Panc1 (cell line): Measurements from ENCODE around the gene PROZ. TPM values are rescaled to one million over a fixed set of nuclear protein-coding genes. Genes with fewer than 3 reads are reported as not detected.

Experiments used
- ATAC-seq: fragments of 200-7000 bp; cut with Tn5 transposase; 2 replicates; pipeline ENCODE4 v1.9.1; 2020; ENCODE audit warnings: mild to moderate bottlenecking, moderate library complexity
- BruUV-seq: library from RNA; stranded (reverse); fragments of 400-500 nt; replicated peaks from 2 replicates; lab custom pipeline; 2021; lab: Mats Ljungman, UMichigan
- CTCF ChIA-PET: fragments of 300-600 bp; sonication (Branson Sonifier 250); formaldehyde crosslinking; loops from one replicate; lab custom pipeline; 2022; ENCODE audit warnings: antibody characterized with exemption; lab: Charles Lee
- POLR2A ChIA-PET: fragments of 300-600 bp; sonication (Branson Sonifier 250); formaldehyde crosslinking; loops from one replicate; lab custom pipeline; 2022; ENCODE audit warnings: antibody characterized with exemption; lab: Charles Lee
- DNase-seq: peaks from one replicate; pipeline ENCODE4 v3.0.0-alpha.2; 2010; ENCODE audit warnings: low read depth, low spot score
- H3K27ac ChIP-seq: 2 replicates; pipeline ENCODE4 v1.5.1; 2011; ENCODE audit warnings: mild to moderate bottlenecking, low read length, inconsistent platforms
- H3K27me3 ChIP-seq: fragments of 200-500 bp; sonication (Bioruptor generic); 2 replicates; pipeline ENCODE4 v1.6.0; 2014; ENCODE audit warnings: low read length, inconsistent platforms; ENCODE audit not compliant: control insufficient read depth, insufficient read depth
- H3K36me3 ChIP-seq: fragments of 200-500 bp; sonication (Bioruptor generic); 2 replicates; pipeline ENCODE4 v1.5.1; 2014; ENCODE audit warnings: inconsistent platforms, mild to moderate bottlenecking, low read length, moderate library complexity; ENCODE audit not compliant: control insufficient read depth, insufficient read depth
- H3K4me1 ChIP-seq: 2 replicates; pipeline ENCODE4 v1.5.1; 2011; ENCODE audit warnings: inconsistent platforms, mild to moderate bottlenecking, low read length, moderate library complexity; ENCODE audit not compliant: control insufficient read depth, insufficient read depth
- H3K4me3 ChIP-seq, 2 experiments: 2 replicates each; pipeline ENCODE4 v1.5.1; 2011 to 2012; ENCODE audit warnings: low read depth in 2 of 2, low read length in 2 of 2, mild to moderate bottlenecking in 2 of 2, inconsistent platforms in 1 of 2, moderate library complexity in 1 of 2
- H3K9me3 ChIP-seq: fragments of 200-500 bp; sonication (Bioruptor generic); 2 replicates; pipeline ENCODE4 v1.5.1; 2014; ENCODE audit warnings: low read depth, mild to moderate bottlenecking, inconsistent platforms, low read length, moderate library complexity; ENCODE audit not compliant: control insufficient read depth, insufficient read depth
- POLR2AphosphoS5 ChIP-seq: IDR thresholded peaks from 2 replicates; pipeline ENCODE4 v1.6.1; 2012; ENCODE audit warnings: mild to moderate bottlenecking, low read depth, low read length, moderate library complexity
- SIN3A ChIP-seq: IDR thresholded peaks from 2 replicates; pipeline ENCODE4 v1.6.1; 2012; ENCODE audit warnings: low read depth, mild to moderate bottlenecking, low read length, moderate library complexity, borderline replicate concordance; ENCODE audit not compliant: insufficient read depth
- TCF7L2 ChIP-seq: IDR thresholded peaks from 2 replicates; pipeline ENCODE4 v1.6.1; 2011; ENCODE audit warnings: mild to moderate bottlenecking, low read depth, low read length, inconsistent platforms
- in situ Hi-C: cut with HindIII; loops from 2 replicates; pipeline ENCODE4 v1.10.0; 2016; ENCODE audit warnings: low sequenced_read_pairs, low pct_unique_long_range_greater_than_20kb
- intact Hi-C: fragments of 100-400 bp; cut with micrococcal nuclease; formaldehyde crosslinking; loops from one replicate; pipeline ENCODE4 v1.10.0; 2022; ENCODE audit not compliant: unreplicated experiment
- total RNA-seq: library from RNA; stranded (reverse); gene quantifications from one replicate; pipeline ENCODE4 v1.2.1, GENCODE V29; 2021; ENCODE audit not compliant: unreplicated experiment
- TF ChIP-seq, protein P1 (sequence below): fragments of 450-650 bp; IDR thresholded peaks from 2 replicates; pipeline ENCODE4 v1.5.1; 2017; ENCODE audit warnings: mild to moderate bottlenecking
- TF ChIP-seq, protein P2 (sequence below), 2 experiments: IDR thresholded peaks; 2 replicates each; pipeline ENCODE4 v1.6.1; 2011 to 2012; ENCODE audit warnings: low read depth in 2 of 2, control low read depth in 1 of 2, low read length in 1 of 2, mild to moderate bottlenecking in 1 of 2, moderate library complexity in 1 of 2; ENCODE audit not compliant: insufficient read depth in 1 of 2

Gene PROZ
- total RNA-seq, 1 experiment from 2014 or later, result not detected

DNA sequence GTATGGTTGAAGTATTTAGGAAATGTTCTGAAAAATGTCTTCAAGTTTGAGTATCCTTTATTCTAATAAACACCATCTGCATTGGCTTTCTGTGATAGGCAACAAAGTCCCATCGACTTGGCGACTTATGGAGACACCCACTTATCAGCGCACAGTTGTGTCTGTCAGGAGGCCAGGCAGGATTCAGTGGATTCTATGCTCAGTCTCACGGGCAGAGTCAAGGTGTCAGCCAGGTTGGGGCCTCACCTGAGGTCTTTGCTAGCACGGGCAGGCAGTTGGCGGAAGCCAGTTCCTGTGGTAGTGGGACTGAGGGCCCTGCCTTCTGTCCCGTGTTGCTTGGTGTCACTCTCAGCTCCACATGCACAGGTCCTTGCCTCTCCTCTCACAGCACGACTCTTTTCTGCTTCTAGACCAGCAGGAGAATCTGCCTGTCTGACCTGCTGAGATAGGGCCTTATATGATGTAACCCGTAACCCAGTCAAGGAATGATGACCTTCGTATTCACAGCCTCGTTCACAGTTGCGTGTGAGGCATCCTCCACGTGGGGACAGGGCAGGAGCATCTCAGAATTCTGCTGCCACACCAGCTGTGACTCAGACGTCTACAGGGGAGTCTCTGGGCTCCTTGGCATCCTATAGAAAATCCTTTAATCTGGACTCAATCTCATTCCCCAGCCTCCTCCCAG is 61.0 kb downstream of the PROZ start:
- no peaks in the 10 kb centered on the region for H3K9me3 ChIP-seq
- ATAC-seq (no peak), DNase-seq (no peak)
- H3K36me3 ChIP-seq, result no peaks in the 10 kb centered on the region; the same call in 1 of the 2 replicates
- in situ Hi-C loops, result no loop called here
- H3K4me1 ChIP-seq, result peaks cover 16% of the 10 kb centered on the region
- TF ChIP-seq POLR2AphosphoS5, result no peak
- TF ChIP-seq, protein P1, sequence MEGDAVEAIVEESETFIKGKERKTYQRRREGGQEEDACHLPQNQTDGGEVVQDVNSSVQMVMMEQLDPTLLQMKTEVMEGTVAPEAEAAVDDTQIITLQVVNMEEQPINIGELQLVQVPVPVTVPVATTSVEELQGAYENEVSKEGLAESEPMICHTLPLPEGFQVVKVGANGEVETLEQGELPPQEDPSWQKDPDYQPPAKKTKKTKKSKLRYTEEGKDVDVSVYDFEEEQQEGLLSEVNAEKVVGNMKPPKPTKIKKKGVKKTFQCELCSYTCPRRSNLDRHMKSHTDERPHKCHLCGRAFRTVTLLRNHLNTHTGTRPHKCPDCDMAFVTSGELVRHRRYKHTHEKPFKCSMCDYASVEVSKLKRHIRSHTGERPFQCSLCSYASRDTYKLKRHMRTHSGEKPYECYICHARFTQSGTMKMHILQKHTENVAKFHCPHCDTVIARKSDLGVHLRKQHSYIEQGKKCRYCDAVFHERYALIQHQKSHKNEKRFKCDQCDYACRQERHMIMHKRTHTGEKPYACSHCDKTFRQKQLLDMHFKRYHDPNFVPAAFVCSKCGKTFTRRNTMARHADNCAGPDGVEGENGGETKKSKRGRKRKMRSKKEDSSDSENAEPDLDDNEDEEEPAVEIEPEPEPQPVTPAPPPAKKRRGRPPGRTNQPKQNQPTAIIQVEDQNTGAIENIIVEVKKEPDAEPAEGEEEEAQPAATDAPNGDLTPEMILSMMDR, result no peak
- TF ChIP-seq SIN3A, result no peak
- TF ChIP-seq TCF7L2, result no peak
- TF ChIP-seq, protein P2, sequence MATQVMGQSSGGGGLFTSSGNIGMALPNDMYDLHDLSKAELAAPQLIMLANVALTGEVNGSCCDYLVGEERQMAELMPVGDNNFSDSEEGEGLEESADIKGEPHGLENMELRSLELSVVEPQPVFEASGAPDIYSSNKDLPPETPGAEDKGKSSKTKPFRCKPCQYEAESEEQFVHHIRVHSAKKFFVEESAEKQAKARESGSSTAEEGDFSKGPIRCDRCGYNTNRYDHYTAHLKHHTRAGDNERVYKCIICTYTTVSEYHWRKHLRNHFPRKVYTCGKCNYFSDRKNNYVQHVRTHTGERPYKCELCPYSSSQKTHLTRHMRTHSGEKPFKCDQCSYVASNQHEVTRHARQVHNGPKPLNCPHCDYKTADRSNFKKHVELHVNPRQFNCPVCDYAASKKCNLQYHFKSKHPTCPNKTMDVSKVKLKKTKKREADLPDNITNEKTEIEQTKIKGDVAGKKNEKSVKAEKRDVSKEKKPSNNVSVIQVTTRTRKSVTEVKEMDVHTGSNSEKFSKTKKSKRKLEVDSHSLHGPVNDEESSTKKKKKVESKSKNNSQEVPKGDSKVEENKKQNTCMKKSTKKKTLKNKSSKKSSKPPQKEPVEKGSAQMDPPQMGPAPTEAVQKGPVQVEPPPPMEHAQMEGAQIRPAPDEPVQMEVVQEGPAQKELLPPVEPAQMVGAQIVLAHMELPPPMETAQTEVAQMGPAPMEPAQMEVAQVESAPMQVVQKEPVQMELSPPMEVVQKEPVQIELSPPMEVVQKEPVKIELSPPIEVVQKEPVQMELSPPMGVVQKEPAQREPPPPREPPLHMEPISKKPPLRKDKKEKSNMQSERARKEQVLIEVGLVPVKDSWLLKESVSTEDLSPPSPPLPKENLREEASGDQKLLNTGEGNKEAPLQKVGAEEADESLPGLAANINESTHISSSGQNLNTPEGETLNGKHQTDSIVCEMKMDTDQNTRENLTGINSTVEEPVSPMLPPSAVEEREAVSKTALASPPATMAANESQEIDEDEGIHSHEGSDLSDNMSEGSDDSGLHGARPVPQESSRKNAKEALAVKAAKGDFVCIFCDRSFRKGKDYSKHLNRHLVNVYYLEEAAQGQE (IDR thresholded peaks at IDR 0.05; ENCODE audit: insufficient read depth in 1 of 2, low read depth in 2 of 2, low read length in 1 of 2), result no peak
- H3K27me3 ChIP-seq, result no peaks in the 10 kb centered on the region
- POLR2A ChIA-PET, result no interaction called here
- H3K4me3 ChIP-seq, result no peak overlapping the region
- BruUV-seq, result no TSS peak
- H3K27ac ChIP-seq, result no peak overlapping the region
- intact Hi-C loops, result no loop called here
- CTCF ChIA-PET, result no interaction called here

DNA sequence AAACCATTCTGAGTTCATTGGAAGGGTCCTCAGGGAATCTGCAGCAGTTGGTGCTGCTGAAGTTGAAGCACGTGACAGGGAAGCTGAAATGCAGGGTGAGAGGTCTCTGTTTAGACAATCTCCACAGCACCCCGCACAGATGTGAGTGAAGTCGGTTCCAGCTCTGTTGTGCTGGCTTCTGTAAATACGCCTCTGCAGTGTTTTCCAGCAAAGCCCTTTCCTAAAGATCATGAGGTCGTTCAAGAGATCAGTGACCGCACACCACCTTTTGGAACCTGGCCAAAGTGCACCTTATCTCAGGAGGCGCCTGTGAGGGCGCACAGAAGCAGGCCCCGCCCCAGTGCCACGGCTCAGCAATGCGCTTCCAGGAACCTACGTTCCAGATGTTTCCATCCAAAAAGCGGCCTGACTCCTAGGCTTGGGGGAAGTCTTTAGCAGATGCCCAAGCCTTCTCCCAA is 61.7 kb downstream of the PROZ start:
- no peak overlapping the region for H3K4me3 ChIP-seq
- peaks cover under 1% of the 10 kb centered on the region for H3K36me3 ChIP-seq
- no peak for ATAC-seq
- no peak overlapping the region for H3K27ac ChIP-seq
- ChIA-PET CTCF (no interaction called here), POLR2A (no interaction called here)
- TF ChIP-seq TCF7L2 (no peak), POLR2AphosphoS5 (no peak)
- TF ChIP-seq, protein P2 (IDR thresholded peaks at IDR 0.05; ENCODE audit: insufficient read depth in 1 of 2, low read depth in 2 of 2, low read length in 1 of 2), result no peak
- BruUV-seq, result no TSS peak
- no peak for DNase-seq
- H3K9me3 ChIP-seq, result no peaks in the 10 kb centered on the region
- intact Hi-C loops (no loop called here), in situ Hi-C loops (no loop called here)
- H3K27me3 ChIP-seq, result no peaks in the 10 kb centered on the region
- peaks cover 16% of the 10 kb centered on the region for H3K4me1 ChIP-seq
